HK-2 (cell line): ENCODE measurements around the gene PLAGL2.
"Not testable (repeated sequence)": the region's sequence is repeated elsewhere in the genome, so short reads cannot be mapped to it uniquely, and the experiment has no call there.

Source experiments
- DNase-seq: peaks from one replicate; pipeline ENCODE4 v3.0.0-alpha.2; 2018; ENCODE audit not compliant: unreplicated experiment

PLAGL2 gene

DNA sequence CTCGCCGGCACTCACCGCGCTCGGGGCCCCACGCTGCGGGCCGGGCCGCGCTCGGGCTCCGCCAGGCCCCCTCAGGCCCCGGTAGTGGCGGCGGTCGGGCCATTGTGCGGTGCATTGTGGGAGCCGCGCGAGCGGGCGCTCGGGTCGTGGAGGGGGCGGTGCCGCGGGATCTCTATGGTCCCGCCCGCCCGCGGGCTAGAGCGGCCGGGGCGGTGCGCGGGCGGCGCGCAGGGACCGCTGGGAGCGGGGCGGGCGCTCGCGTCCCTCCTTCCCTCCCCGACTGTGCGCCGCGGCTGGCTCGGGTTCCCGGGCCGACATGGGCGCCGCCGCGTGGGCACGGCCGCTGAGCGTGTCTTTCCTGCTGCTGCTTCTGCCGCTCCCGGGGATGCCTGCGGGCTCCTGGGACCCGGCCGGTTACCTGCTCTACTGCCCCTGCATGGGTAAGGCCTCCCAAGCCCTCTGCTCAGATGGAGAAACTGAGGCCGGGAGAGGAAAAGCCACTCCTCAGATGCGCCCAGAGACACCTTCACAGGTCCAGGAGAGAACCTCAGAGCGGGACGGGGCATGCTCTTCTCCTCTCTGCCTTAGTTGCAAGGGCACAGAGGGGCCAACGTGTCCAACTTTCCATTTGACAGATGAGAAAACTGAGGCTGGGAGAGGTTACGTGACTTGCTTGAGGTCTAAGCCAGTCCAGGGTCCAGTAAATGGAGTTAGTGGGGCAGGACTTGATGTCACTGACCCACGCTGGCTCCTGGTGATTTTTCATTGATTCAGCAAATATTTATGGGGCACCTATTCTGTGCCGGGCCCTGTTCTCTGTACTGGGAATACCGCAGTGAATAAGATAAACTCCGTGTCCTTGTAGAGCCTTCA is at the start of gene PLAGL2, which contains the start of gene POFUT1:
Gene PLAGL2 (minus strand): TSS at position 118 of the 873 bp plus-strand sequence. CDS start 5,565 bp downstream, outside the sequence.
Gene POFUT1 (plus strand): TSS at position 255 of the 873 bp plus-strand sequence. CDS start 62 bp downstream, at position 317.
- DNase-seq = peak; percentile 86

- DNase-seq = no peak
Observed at GRCh38 chr20:32252189-32252588, 44.6 kb upstream of the PLAGL2 start.

DNA sequence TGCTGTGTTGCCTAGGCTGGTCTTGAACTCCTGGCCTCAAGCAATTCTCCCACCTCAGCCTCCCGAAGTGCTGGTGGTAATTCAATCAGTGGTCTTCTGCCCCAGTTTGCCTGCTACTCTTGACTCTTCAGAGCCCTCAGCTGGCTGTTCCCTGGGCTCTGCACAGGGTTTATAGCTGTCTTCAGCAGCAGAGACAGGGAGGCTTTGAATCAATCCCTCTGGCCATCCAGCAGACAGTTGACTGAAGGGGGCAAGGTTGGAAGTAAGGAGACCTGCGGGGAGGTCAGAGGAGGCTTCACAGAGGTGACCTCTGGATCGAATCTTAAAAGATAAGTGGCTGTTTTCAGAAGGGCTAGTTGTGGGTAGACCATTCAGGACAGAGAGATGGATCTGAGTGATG is 43.9 kb upstream of the PLAGL2 start:
- DNase-seq = no peak

DNA sequence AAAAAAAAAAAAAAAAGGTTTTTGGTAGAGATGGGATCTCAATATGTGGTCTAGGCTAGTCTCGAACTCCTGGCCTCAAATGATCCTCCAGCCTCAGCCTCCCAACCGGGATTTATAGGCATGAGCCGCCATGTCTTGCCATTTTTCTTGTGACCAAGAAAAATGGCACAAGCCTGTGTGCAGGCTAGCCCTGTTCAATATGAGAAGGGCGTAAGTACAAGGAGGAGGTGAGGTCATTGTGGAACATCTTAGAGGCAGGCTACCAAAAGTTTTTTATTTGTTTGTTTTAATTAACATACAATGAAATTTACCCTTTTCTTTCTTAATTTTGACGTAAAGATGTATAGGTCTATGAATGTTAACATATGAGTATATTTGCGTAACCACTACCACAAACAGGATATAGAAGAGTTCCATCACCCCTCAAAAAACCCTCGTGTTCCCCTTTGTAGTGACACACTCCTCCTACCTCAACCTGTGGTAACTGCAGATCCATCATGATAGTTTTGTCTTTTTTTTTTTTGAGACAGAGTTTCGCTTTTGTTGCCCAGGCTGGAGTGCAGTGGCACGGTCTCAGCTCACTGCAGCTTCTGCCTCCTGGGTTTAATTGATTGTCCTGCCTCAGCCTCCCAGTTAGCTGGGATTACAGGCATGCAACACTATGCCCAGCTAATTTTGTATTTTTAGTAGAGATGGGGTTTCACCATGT is 41.6 kb upstream of the PLAGL2 start:
- no peak for DNase-seq

- DNase-seq = no peak
Observed at GRCh38 chr20:32248043-32248442, 40.5 kb upstream of the PLAGL2 start.

- DNase-seq = not testable (repeated sequence)
Observed at GRCh38 chr20:32246208-32246607, 38.7 kb upstream of the PLAGL2 start.

DNA sequence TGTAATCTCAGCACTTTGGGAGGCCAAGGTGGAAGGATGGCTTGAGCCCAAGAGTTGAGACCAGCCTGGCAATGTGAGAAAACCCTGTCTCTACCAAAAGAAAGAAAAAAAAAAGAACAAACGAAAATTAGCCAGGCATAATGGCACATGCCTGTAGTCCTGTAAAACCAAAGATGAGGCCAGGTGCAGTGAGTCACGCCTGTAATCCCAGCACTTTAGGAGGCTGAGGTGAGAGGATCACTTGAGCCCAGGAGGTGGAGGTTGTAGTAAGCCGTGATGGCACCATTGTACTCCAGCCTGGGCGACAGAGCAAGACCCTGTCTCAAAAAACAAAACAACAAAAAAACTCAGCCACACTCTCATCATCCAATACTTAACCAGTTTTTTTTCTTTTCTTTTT is 37.4 kb upstream of the PLAGL2 start:
- DNase-seq = no peak

DNA sequence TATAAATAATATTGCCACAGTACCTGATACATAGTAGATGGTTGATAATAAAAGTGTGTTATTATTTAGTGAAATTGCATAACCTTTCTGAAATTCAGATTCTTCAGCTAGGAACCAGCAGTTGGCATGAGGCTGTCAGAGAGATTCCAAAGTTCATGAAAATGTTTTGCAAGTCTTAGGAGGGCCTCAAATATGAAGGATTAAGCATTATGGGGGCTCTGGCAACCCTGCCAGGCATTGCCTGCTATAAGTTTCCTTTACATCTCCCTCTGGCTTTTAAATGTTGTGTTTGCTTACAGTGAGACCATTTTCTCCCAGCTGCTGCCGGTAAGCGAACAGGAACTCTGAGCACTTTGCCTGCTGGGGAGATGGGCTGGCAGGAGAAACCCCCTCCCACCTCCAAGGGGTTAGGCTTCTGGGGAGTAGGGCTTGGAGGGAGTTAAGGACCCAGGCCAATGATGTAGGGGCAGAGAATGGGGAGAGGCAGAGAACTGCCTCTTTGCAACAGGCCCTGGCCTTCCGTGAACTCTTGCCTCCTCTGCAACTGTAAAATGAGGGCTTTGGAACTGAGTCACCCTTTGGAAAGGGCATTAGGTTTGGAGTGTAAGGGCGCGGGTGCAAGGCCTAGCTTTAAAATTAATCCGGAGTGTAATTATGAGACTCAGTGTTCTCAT is 36.7 kb upstream of the PLAGL2 start:
- DNase-seq = no peak

DNA sequence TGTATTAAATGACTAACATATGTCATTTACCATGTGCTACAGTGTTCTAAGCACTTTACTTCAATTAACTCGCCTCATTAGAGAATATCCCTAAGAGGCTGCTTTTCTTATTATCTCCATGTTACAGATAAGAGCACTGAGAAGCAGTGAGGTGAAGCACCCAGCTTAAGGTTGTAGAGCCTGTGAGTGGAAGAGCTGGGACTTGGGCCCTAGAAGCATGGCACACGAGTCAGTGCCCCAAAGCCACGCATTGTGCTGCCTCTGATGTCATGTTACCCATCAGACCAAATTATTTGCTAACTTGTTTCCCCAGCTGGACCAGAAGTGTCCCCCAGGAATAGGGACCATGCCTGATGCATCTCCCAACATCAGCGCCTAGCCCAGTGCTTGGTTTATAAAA is 34.3 kb upstream of the PLAGL2 start:
- no peak for DNase-seq

DNA sequence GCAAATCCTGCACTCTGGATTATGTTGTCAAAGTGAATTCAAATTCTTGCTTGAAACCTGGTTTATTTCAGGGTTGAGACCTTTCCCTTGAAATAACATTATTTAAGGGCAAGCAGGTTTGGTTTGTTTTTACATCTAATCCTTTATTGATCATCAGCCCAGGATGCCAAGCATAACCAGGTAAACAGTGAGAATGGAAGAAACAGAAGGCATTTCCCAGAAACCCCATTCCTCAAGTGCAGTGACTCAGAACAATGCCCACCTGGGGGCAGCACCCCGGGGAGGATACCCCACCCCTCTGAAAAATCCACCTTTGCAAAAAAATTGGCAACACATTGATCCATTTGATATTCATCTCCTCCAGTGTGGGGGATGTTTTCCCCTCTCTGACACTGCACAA is 32.7 kb upstream of the PLAGL2 start:
- DNase-seq = no peak

DNA sequence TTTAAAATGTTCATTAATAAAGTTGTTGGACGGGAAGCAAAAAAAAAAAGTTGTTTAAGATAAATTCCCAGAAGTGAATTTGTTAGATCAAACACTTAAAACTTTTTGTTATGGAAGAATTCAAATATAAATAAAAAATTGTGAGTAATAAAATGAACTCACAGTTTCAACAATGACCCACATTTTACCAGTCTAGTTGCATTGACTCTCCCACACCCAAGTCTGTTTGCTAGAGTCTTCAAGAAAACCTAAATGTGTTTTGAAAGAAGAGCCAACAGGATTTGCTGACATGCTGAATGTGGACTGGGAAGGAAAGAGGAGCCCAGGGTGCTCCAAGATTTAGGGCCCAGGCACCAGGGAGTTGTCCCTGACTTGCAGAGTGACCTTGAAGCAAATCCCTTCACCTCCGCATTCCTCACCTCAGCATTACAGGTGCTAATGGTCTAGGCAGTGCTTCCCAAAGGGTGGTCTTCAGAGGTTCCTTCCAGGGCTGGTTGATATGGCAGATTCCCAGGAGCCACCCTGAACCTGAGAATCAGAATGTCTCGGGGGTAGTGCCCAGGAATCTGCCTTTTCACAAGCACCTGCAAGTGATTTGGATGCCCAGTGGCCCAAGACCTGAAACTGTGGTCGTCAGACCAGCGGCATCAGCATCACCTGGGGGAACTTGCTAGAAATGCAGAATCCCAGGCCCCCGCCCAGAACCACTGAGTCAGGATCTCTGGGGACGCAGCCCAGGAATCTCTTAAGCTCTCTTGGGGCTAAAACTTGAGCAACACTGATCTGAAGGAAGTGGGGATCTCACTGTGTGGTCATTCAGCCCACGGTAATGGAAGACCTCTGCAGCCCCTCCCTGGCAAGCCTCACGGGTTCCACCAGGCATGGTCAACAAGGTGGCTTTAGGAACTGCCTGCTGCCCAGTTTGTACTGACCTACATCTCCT is 31.2 kb upstream of the PLAGL2 start:
- no peak for DNase-seq

DNA sequence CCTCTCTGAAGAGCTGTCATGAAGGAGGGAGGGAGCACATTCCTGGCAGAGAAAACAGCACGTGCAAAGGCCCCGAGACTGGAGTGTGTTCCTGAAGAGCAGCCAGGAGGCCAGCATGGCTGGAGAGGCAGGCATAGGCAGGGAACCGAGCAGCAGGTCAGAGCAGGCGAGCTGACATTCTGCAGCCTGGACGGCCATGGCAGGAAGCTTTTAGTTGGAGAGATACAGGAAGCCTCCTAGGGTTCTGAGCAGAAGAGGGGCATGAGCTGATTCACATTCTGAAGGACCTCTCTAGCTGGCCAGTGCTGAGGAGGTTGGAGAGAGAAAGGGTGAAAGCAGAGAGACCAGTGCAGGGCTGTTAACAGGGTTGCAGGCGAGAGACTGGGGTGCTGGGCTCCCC is 29.9 kb upstream of the PLAGL2 start:
- DNase-seq = no peak

DNA sequence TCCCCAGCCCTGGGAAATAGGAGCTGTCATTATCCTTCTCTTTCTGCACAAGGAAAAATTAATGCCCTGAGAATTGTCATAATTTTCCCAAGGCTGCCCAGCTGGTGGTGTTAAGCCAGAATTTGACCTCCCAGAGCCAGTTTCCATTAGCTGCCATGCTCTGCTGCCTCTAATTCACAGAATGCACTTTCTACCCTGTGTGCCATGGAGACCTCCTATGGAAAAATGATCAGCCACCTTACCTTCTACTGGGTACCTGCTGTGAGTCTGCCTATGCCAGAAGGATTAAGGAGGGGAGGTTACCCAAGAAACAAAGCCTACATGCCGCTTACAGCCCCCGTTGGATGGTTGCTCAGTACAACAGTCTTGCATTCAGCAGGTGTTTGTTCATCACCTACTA is 29.3 kb upstream of the PLAGL2 start:
- no peak for DNase-seq

DNA sequence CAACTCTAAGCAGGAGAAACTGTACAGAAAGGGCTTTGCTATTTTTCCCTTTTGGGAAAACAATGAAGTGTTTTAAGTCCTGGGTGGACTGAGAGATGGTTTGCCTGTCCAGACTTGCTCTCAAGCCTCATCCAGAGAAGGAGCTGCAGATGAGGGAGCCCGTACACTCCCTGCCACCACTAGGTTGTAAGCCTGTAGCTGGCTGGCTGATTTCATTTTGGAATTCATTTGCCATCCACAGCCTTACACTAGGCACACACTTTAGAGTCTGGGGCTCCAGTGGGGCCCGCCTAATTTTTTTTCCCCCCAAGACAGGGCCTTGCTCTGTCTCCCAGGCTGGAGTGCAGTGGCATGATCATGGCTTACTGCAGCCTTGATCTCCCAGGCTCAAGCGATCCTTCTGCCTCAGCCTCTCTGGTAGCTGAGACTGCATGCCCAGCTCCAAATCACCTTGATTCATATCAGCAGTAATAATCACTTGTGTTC is 28.5 kb upstream of the PLAGL2 start:
- no peak for DNase-seq

GRCh38 chr20:32235331-32236047 is 27.9 kb upstream of the PLAGL2 start:
- DNase-seq = no peak

GRCh38 chr20:32234135-32234808 is 26.7 kb upstream of the PLAGL2 start:
- no peak for DNase-seq

DNA sequence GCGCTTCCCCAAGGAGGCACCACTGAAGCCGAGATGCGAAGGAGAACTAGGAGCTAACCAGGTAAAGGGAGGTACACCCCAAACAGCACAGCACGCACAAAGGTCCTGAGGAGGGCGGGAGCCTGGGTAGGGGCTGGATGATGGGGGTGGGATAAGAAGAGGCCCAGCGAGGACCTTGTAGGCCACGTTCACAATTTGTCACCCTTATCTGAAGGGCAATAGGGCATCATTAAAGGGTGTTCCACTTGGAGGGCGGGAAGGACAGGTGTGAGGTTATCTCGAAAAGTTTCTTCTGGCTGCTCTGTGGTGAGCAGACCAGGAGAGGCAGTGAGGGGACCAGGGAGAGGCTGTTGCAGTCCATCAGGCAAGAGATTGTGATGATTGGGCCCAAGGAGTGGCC is 25.7 kb upstream of the PLAGL2 start:
- DNase-seq = no peak

DNA sequence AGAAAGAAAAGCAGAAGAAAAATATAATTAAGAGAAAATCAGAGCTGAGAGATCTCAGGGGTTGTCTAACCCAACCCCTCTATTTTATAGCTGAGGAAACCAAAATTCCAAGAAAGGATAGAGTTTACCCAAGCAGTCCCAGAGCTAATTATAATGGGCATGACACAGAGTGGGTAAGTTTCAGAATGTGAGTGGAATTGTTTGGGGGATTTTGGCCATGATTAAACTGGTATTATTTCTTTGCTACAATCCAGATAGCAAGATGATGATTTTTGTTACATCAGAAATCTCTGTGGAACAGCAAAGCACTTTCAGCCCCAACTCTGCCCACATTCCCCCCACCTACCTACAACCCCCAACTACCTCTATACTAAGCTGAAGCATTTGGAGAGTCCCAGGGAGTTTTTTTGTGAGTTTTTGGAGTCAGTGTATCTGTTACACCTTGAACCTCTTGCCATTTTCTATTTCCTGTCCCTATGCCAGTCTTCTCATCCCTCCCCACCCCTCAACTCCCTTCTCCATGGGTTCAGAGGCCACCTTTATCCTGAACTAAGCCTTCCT is 24.9 kb upstream of the PLAGL2 start:
- no peak for DNase-seq

- DNase-seq = no peak
Observed at GRCh38 chr20:32231847-32232246, 24.3 kb upstream of the PLAGL2 start.

GRCh38 chr20:32231245-32231644 is 23.7 kb upstream of the PLAGL2 start:
- DNase-seq = no peak
